ENCODE data around the gene AP3S1.
"Not testable (repeated sequence)": the region's sequence is repeated elsewhere in the genome, so short reads cannot be mapped to it uniquely, and the experiment has no call there.

AP3S1 gene

GRCh38 chr5:115841382-115842088 lies at the start of gene AP3S1, which contains the start of gene ATG12:
Gene AP3S1 (plus strand): TSS chr5:115841935. CDS start chr5:115842038, 103 bp downstream.
Gene ATG12 (minus strand): TSS chr5:115841565. CDS start chr5:115841552, 13 bp downstream.
- DNase-seq, result peak; percentile 98

DNA sequence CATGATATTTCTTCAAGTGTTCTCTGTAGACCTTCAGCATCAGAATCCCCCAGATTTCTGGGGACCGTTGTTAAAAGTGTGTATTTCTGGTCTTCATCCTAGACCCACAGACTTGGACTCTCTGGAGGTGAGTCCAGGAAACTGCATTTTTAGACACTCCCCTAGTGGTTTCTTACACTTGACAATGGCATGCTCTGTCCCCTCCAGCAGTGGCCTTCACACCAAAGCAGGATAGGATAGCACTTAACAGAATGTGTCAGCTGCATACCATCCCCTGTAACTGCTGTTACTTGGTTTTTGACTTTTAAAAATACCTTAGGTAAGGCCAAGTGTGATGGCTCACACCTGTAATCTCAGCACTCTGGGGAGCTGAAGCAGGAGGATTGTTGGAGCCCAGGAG lies 46.0 kb upstream of the AP3S1 start:
- DNase-seq, result no peak

- no peak for DNase-seq
Measured at GRCh38 chr5:115796656-115797055, 45.1 kb upstream of the AP3S1 start.

DNA sequence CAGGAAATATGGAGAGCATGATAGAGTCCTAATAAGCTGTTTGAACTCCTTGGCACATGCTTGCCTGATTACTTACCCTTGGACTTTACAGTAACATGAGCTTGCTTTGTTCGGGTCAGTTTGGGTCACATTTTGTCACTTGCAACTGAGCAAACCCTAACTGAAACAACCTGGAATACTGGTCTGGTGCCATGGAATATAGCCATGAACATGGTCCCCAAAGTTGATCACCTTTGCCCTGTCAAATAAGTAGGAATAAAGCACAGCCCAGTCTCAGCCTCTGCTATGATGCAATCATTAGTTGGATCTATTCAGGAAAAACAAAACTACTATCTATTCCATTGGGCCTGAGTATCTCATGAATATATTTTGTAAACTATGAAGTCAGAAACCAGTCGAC lies 43.5 kb upstream of the AP3S1 start:
- DNase-seq, result no peak

DNA sequence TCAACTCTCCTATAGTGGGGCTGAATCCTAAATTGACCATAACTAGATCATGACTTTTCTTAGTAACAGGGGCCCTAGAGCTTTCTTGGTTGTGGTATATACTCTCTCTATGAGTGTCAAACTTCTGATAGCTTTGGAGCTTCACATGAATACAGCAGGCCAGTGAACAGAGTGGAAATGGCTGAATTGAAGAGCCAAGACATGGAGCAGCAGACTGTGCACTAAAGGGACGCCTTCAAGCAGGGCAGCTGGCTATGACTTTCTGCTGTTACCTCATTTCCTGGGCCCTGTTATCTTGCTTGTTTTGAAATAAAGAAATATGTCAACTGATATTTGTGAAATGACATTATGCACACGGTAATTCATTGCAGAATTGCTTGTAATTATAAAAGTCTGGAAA lies 41.6 kb upstream of the AP3S1 start:
- DNase-seq, result no peak

GRCh38 chr5:115801152-115801551 lies 40.6 kb upstream of the AP3S1 start:
- DNase-seq, result no peak

- DNase-seq, result no peak
Measured at GRCh38 chr5:115801984-115802383, 39.8 kb upstream of the AP3S1 start.

GRCh38 chr5:115806986-115807653 lies 34.6 kb upstream of the AP3S1 start:
- no peak for DNase-seq

DNA sequence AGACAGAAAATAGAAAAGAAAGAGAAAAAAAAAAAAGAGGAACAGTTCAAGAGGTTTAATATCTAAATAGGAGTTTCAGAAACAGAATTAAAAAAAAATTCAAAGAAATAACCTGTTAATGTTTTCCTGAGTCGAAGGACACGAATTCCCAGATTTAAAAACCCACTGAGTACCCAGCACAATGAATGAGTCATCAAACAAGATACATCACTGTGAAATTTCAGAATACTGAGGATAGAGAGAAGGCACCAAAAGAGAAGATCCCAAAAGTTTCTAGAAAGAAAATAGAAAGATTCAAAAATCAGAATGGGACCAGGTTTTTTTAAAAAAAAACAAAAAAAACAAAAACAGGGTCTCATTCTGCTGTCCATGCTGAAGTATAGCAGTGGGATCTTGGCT lies 34.1 kb upstream of the AP3S1 start:
- DNase-seq, result no peak

DNA sequence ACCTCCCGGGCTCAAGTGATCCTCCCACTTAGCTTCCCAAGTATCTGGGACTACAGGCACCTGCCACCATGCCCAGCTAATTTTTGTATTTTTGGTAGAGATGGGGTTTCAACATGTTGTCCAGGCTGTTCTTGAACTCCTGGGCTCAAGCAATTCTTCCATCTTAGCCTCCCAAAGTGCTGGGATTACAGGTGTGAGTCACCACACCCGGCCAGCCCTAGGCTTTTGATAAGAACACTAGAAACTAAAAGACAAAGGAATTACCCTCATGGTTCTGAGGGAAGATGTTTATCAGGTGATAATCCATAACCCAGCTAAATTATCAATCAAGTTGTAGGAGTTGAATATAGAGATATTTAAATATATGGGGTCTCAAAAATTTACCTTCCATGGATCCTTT lies 33.7 kb upstream of the AP3S1 start:
- DNase-seq, result not testable (repeated sequence)

GRCh38 chr5:115809946-115810345 lies 31.8 kb upstream of the AP3S1 start:
- DNase-seq, result no peak

GRCh38 chr5:115810761-115811160 lies 31.0 kb upstream of the AP3S1 start:
- no peak for DNase-seq

GRCh38 chr5:115811406-115811805 lies 30.3 kb upstream of the AP3S1 start:
- DNase-seq, result no peak

GRCh38 chr5:115812372-115812771 lies 29.4 kb upstream of the AP3S1 start:
- no peak for DNase-seq

- no peak for DNase-seq
Measured at GRCh38 chr5:115813719-115814118, 28.0 kb upstream of the AP3S1 start.

DNA sequence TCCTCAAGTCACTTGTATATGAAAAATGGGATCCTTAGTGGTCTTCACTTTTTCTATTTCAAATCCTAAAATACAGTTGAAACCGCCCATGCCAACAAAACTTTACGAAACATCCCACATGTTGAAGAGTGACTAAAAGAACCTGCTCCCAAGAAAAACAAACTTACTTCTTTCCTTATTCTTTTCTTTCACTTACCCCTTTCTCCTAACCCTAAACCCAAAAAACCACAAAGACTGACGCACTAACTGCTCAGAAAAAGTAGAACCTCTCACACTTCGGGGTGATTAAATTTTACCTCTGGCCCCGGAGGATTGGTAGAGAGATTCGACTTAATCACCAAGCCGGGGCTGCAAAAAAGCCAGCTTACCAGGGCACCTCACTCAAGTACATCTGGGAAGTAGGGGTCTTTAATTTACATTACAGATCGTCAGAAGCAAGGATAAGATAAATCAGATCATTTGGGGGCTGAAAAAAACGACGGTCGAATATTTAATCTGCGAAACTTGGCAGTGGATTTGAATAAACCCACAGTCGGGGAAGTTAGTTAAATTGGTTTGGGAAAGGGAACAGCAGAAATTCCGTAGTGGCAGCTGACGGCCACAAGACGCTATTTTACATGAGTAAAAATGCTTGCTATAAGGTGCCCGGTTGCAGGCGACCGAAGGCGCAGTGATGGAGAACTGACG lies 26.6 kb upstream of the AP3S1 start:
- DNase-seq, result no peak

GRCh38 chr5:115815693-115816225 lies 26.0 kb upstream of the AP3S1 start:
- DNase-seq, result no peak

DNA sequence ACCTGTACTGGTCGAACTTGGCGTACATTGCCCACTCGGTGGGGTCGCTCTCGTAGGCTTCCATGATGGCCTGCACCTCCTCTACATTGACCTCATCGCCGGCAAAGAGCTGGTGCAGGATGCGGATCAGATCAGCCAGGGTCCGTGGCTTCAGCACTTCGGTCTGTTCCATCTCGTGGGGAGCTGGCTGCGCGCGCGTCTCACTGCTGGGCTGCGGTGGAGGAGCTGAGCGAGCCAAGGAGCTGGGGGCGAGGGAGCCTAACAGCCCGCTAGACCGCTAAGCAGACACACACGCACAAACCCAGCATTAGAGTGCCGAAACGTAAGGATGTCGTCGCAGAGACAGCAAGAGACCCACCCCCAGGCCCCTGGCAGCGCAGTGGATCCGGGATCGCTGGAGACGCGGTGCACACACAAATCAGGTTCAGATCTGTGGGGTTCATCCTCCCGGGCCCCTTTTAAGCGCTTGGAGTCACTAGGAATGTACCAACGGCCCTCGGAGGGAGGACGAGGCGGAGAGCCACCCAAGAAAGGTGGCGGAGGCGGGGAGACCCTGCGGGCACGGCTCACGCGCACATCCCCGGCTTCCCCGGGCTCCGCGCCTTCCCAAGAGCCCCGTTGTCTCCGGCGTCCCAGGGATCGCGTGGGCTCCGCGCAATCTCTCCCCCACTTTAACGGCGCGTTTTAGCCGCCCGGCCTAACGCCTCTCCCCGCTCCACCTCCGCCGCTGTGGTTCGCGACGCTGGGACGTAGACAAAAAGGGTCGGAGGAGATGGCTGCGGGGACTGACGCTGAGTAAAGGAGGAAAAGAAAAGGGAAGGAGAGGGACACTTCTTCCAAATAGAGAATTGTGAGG lies 25.3 kb upstream of the AP3S1 start, which contains the start of gene CDO1:
TSS of gene CDO1 (minus strand) at position 434 of the 856 bp plus-strand sequence. CDS start at position 172, 262 bp downstream.
- DNase-seq, result peak; percentile 69

DNA sequence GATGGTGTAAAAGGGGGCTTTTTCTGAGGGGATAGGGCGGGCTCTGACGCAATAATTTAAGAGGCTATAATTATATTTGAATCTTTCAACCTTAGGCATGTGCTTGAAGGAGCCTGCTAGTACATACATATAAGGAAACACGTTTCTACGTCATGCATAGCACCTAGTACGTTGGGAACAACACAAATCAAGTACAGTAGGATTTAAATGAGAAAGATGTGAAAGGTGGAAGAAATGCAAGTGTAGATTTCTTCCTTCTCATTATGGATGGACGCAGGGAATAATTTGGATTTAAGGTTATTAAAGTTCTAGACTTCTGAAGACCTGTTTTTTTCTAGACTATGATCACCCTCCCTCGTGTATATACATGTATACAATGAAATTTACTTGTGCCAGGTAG lies 24.3 kb upstream of the AP3S1 start:
- no peak for DNase-seq

GRCh38 chr5:115818821-115819220 lies 22.9 kb upstream of the AP3S1 start:
- DNase-seq, result no peak

- no peak for DNase-seq
Measured at GRCh38 chr5:115820846-115821245, 20.9 kb upstream of the AP3S1 start.

DNA sequence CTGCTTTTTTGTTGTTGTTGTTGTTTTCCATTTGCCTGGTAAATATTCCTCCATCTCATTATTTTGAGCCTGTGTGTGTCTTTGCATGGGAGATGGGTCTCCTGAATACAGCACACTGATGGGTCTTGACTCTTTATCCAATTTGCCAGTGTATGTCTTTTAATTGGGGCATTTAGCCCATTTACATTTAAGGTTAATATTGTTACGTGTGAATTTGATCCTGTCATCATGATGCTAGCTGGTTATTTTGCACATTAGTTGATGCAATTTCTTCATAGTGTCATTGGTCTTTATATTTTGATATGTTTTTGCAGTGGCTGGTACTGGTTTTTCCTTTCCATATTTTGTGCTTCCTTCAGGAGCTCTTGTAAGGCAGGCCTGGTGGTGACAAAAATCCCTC lies 16.8 kb upstream of the AP3S1 start:
- not testable (repeated sequence) for DNase-seq

DNA sequence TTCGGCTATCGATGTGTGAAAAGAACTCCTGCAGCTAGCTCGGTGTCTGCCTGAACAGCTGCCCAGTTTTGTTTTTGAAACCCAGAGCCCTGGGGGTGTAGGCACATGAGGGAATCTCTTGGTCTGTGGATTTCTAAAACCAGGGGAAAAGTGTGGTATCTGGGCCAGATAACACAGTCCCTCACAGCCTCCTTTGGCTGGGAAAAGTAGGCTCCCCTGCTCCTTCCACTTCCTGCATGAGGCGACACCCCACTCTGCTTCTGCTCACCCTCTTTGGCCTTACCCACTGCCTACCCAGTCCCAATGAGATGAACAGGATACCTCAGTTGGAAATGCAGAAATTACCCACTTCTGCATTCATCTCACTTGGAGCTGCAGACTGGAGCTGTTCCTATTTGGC lies 15.8 kb upstream of the AP3S1 start:
- DNase-seq, result no peak

Data from activated CD8-positive, alpha-beta memory T cell treated with anti-CD3 and anti-CD28 coated beads for 24 hours (primary cell).